Activated T-cell treated with anti-CD3 and anti-CD28 coated beads for 4 hours (primary cell): ENCODE measurements around the gene PRUNE2.

ENCODE experiments used
- DNase-seq: peaks from one replicate; pipeline ENCODE4 v3.0.0-alpha.2; 2020

Gene PRUNE2

GRCh38 chr9:76897804-76898525, 7.9 kb downstream of the PRUNE2 start:
- DNase-seq = no peak

GRCh38 chr9:76896035-76896434, 9.9 kb downstream of the PRUNE2 start:
- no peak for DNase-seq

- DNase-seq = no peak
Measured at GRCh38 chr9:76895186-76895585, 10.7 kb downstream of the PRUNE2 start.

- DNase-seq = no peak
Measured at GRCh38 chr9:76894198-76894597, 11.7 kb downstream of the PRUNE2 start.

GRCh38 chr9:76893395-76893932, 12.4 kb downstream of the PRUNE2 start:
- no peak for DNase-seq

GRCh38 chr9:76891874-76892273, 14.0 kb downstream of the PRUNE2 start:
- no peak for DNase-seq

- no peak for DNase-seq
Measured at GRCh38 chr9:76891279-76891678, 14.6 kb downstream of the PRUNE2 start.

GRCh38 chr9:76887951-76888350, 18.0 kb downstream of the PRUNE2 start:
- DNase-seq = no peak

GRCh38 chr9:76887003-76887821, 18.7 kb downstream of the PRUNE2 start:
- DNase-seq = no peak

- DNase-seq = no peak
Measured at GRCh38 chr9:76886318-76886717, 19.6 kb downstream of the PRUNE2 start.

- DNase-seq = no peak
Measured at GRCh38 chr9:76884823-76885222, 21.1 kb downstream of the PRUNE2 start.

- no peak for DNase-seq
Measured at GRCh38 chr9:76883341-76883855, 22.5 kb downstream of the PRUNE2 start.

- no peak for DNase-seq
Measured at GRCh38 chr9:76882686-76883085, 23.2 kb downstream of the PRUNE2 start.

GRCh38 chr9:76880210-76880609, 25.7 kb downstream of the PRUNE2 start:
- no peak for DNase-seq

GRCh38 chr9:76878933-76879332, 27.0 kb downstream of the PRUNE2 start:
- DNase-seq = no peak

GRCh38 chr9:76877961-76878360, 28.0 kb downstream of the PRUNE2 start:
- DNase-seq = no peak

- no peak for DNase-seq
Measured at GRCh38 chr9:76876098-76876497, 29.8 kb downstream of the PRUNE2 start.

- no peak for DNase-seq
Measured at GRCh38 chr9:76873821-76874220, 32.1 kb downstream of the PRUNE2 start.

- no peak for DNase-seq
Measured at GRCh38 chr9:76873056-76873792, 32.7 kb downstream of the PRUNE2 start.

- no peak for DNase-seq
Measured at GRCh38 chr9:76868897-76869296, 37.0 kb downstream of the PRUNE2 start.

GRCh38 chr9:76866689-76867088, 39.2 kb downstream of the PRUNE2 start:
- DNase-seq = no peak

- DNase-seq = no peak
Measured at GRCh38 chr9:76863832-76864231, 42.1 kb downstream of the PRUNE2 start.

- DNase-seq = no peak
Measured at GRCh38 chr9:76859860-76860259, 46.1 kb downstream of the PRUNE2 start.
